BLaER1 treated with 17β-estradiol and CSF1 and Interleukin-3, amounts not matched to agents 10 nM and 100 nM (cell line): ENCODE data around the gene ITGB3.
"Not testable (repeated sequence)": the region's sequence is repeated elsewhere in the genome, so short reads cannot be mapped to it uniquely, and the experiment has no call there.

ENCODE experiments used
- H3K27ac ChIP-seq, 11 experiments: shearing (Covaris generic); formaldehyde crosslinking; 2 replicates each; pipeline ENCODE4 v1.8.1; 2022
- H3K27me3 ChIP-seq, 11 experiments: shearing (Covaris generic); formaldehyde crosslinking; 2 replicates each; pipeline ENCODE4 v1.8.1; 2022
- H3K36me3 ChIP-seq, 11 experiments: shearing (Covaris generic); formaldehyde crosslinking; 2 replicates each; pipeline ENCODE4 v1.8.1; 2022
- H3K4me1 ChIP-seq, 10 experiments: shearing (Covaris generic); formaldehyde crosslinking; 2 replicates each; pipeline ENCODE4 v1.8.1; 2022
- H3K4me2 ChIP-seq, 11 experiments: shearing (Covaris generic); formaldehyde crosslinking; 2 replicates each; pipeline ENCODE4 v1.8.1; 2022
- H3K4me3 ChIP-seq, 10 experiments: shearing (Covaris generic); formaldehyde crosslinking; 2 replicates each; pipeline ENCODE4 v1.8.1; 2022
- H3K9ac ChIP-seq, 11 experiments: shearing (Covaris generic); formaldehyde crosslinking; 2 replicates each; pipeline ENCODE4 v1.8.1; 2022
- H3K9me3 ChIP-seq, 11 experiments: shearing (Covaris generic); formaldehyde crosslinking; replicated peaks in 1 of 11; 2 replicates each; pipeline ENCODE4 v1.8.1; 2022
- H4K20me1 ChIP-seq, 11 experiments: shearing (Covaris generic); formaldehyde crosslinking; 2 replicates each; pipeline ENCODE4 v1.8.1; 2022
- Cebpa-rat ChIP-seq, 11 experiments: shearing (Covaris generic); IDR thresholded peaks; 2 replicates each; pipeline ENCODE4 v1.8.1; 2022

Gene ITGB3

GRCh38 chr17:47219621-47220475 is 33.8 kb upstream of the ITGB3 start:
- Histone ChIP-seq H3K27me3 (peaks cover 0 to 40% (median 0%) of the 10 kb centered on the region in 11 experiments; a peak in 7 of 22 replicates), H3K4me2 (peak overlapping the region; percentile 17 to 92 (median 77)), H3K9ac (peak overlapping the region in 3 of 11 experiments; percentile 6 to 26 (median 22); a peak in 2 of 22 replicates), H3K9me3 (peaks cover 9 to 30% (median 24%) of the 10 kb centered on the region in 11 experiments), H3K36me3 (peaks cover 0 to 5% (median 0%) of the 10 kb centered on the region in 11 experiments; a peak in 2 of 22 replicates), H3K4me3 (no peak overlapping the region), H3K4me1 (peaks cover 38 to 57% (median 51%) of the 10 kb centered on the region in 10 experiments), H3K27ac (peak overlapping the region in 2 of 11 experiments; percentile 2 to 12; a peak in 3 of 22 replicates), H4K20me1 (peaks cover 0 to 18% (median 0%) of the 10 kb centered on the region in 11 experiments; a peak in 4 of 22 replicates)
- no peak for TF ChIP-seq Cebpa-rat (IDR thresholded peaks at IDR 0.05)

GRCh38 chr17:47220531-47220999 is 33.1 kb upstream of the ITGB3 start:
- Histone ChIP-seq H3K27me3 (peaks cover 0 to 40% (median 0%) of the 10 kb centered on the region in 11 experiments; a peak in 7 of 22 replicates), H3K9me3 (peaks cover 9 to 32% (median 26%) of the 10 kb centered on the region in 11 experiments), H3K9ac (peak overlapping the region in 3 of 11 experiments; percentile 6 to 26 (median 22); a peak in 3 of 22 replicates), H4K20me1 (peaks cover 0 to 18% (median 0%) of the 10 kb centered on the region in 11 experiments; a peak in 4 of 22 replicates), H3K27ac (peak overlapping the region in 1 of 11 experiments; percentile 2; a peak in 3 of 22 replicates), H3K36me3 (peaks cover 0 to 5% (median 0%) of the 10 kb centered on the region in 11 experiments; a peak in 2 of 22 replicates), H3K4me2 (peak overlapping the region in 10 of 11 experiments; percentile 13 to 92 (median 82); a peak in 18 of 22 replicates), H3K4me1 (peaks cover 46 to 64% (median 55%) of the 10 kb centered on the region in 10 experiments), H3K4me3 (no peak overlapping the region)
- no peak for TF ChIP-seq Cebpa-rat (IDR thresholded peaks at IDR 0.05)

- Histone ChIP-seq H4K20me1 (peaks cover 0 to 18% (median 0%) of the 10 kb centered on the region in 11 experiments; a peak in 4 of 22 replicates), H3K27ac (0 out of 22 replicates have a peak overlapping the region, but pooled peaks of 2 of the 11 experiments have one; percentile 0 to 2), H3K9ac (peak overlapping the region in 1 of 11 experiments; percentile 27; a peak in 1 of 22 replicates), H3K4me1 (peaks cover 51 to 66% (median 59%) of the 10 kb centered on the region in 10 experiments), H3K27me3 (peaks cover 0 to 40% (median 0%) of the 10 kb centered on the region in 11 experiments; a peak in 7 of 22 replicates), H3K36me3 (peaks cover 0 to 5% (median 0%) of the 10 kb centered on the region in 11 experiments; a peak in 2 of 22 replicates), H3K4me2 (peak overlapping the region in 9 of 11 experiments; percentile 59 to 92 (median 87); a peak in 18 of 22 replicates), H3K4me3 (no peak overlapping the region), H3K9me3 (peaks cover 9 to 32% (median 26%) of the 10 kb centered on the region in 11 experiments)
- TF ChIP-seq Cebpa-rat (IDR thresholded peaks at IDR 0.05), result no peak
Measured at GRCh38 chr17:47221154-47221553, 32.5 kb upstream of the ITGB3 start.

GRCh38 chr17:47222047-47222446 is 31.6 kb upstream of the ITGB3 start:
- H3K4me3 ChIP-seq, result no peak overlapping the region
- peak overlapping the region in 7 of 11 experiments; percentile 76 to 92 (median 87); a peak in 10 of 22 replicates for H3K4me2 ChIP-seq
- peaks cover 0 to 5% (median 0%) of the 10 kb centered on the region in 11 experiments; a peak in 2 of 22 replicates for H3K36me3 ChIP-seq
- peaks cover 0 to 40% (median 0%) of the 10 kb centered on the region in 11 experiments; a peak in 7 of 22 replicates for H3K27me3 ChIP-seq
- H3K9me3 ChIP-seq, result peaks cover 9 to 32% (median 26%) of the 10 kb centered on the region in 11 experiments
- H3K9ac ChIP-seq, result no peak overlapping the region
- peaks cover 0 to 18% (median 0%) of the 10 kb centered on the region in 11 experiments; a peak in 4 of 22 replicates for H4K20me1 ChIP-seq
- H3K4me1 ChIP-seq, result peaks cover 47 to 69% (median 59%) of the 10 kb centered on the region in 10 experiments
- H3K27ac ChIP-seq, result no peak overlapping the region
- TF ChIP-seq Cebpa-rat (IDR thresholded peaks at IDR 0.05), result no peak

- Histone ChIP-seq H3K27ac (no peak overlapping the region), H3K4me3 (no peak overlapping the region), H3K27me3 (peaks cover 0 to 39% (median 0%) of the 10 kb centered on the region in 11 experiments; a peak in 7 of 22 replicates), H3K4me2 (peak overlapping the region in 5 of 11 experiments; percentile 9 to 44 (median 22); a peak in 9 of 22 replicates), H3K9me3 (peaks cover 9 to 32% (median 26%) of the 10 kb centered on the region in 11 experiments), H4K20me1 (peaks cover 0 to 18% (median 0%) of the 10 kb centered on the region in 11 experiments; a peak in 4 of 22 replicates), H3K9ac (no peak overlapping the region), H3K36me3 (peaks cover 0 to 5% (median 0%) of the 10 kb centered on the region in 11 experiments; a peak in 2 of 22 replicates), H3K4me1 (peaks cover 37 to 69% (median 52%) of the 10 kb centered on the region in 10 experiments)
- TF ChIP-seq Cebpa-rat (IDR thresholded peaks at IDR 0.05), result no peak
Measured at GRCh38 chr17:47223007-47223406, 30.6 kb upstream of the ITGB3 start.

GRCh38 chr17:47223460-47223859 is 30.2 kb upstream of the ITGB3 start:
- H3K4me2 ChIP-seq, result peak overlapping the region in 5 of 11 experiments; percentile 9 to 44 (median 22); a peak in 9 of 22 replicates

GRCh38 chr17:47224077-47224476 is 29.6 kb upstream of the ITGB3 start:
- H3K4me2 ChIP-seq, result peak overlapping the region in 2 of 11 experiments; percentile 63 to 66; a peak in 1 of 22 replicates
- H3K36me3 ChIP-seq, result not testable (repeated sequence)

More at GRCh38 chr17:47223460-47223859, 30.2 kb upstream of the ITGB3 start:
- peaks cover 9 to 32% (median 26%) of the 10 kb centered on the region in 11 experiments for H3K9me3 ChIP-seq
- H3K4me3 ChIP-seq, result no peak overlapping the region
- peaks cover 0 to 35% (median 0%) of the 10 kb centered on the region in 11 experiments; a peak in 7 of 22 replicates for H3K27me3 ChIP-seq
- H3K36me3 ChIP-seq, result peaks cover 0 to 5% (median 0%) of the 10 kb centered on the region in 11 experiments; a peak in 2 of 22 replicates
- peaks cover 0 to 17% (median 0%) of the 10 kb centered on the region in 11 experiments; a peak in 4 of 22 replicates for H4K20me1 ChIP-seq
- TF ChIP-seq Cebpa-rat (IDR thresholded peaks at IDR 0.05), result no peak
- peaks cover 33 to 65% (median 47%) of the 10 kb centered on the region in 10 experiments for H3K4me1 ChIP-seq
- no peak overlapping the region for H3K27ac ChIP-seq
- no peak overlapping the region for H3K9ac ChIP-seq

GRCh38 chr17:47224966-47225365 is 28.7 kb upstream of the ITGB3 start:
- peaks cover 0 to 4% (median 0%) of the 10 kb centered on the region in 11 experiments; a peak in 2 of 22 replicates for H4K20me1 ChIP-seq
- no peak overlapping the region for H3K4me3 ChIP-seq
- peaks cover 0 to 5% (median 0%) of the 10 kb centered on the region in 11 experiments; a peak in 2 of 22 replicates for H3K36me3 ChIP-seq
- H3K9me3 ChIP-seq, result peaks cover 9 to 32% (median 26%) of the 10 kb centered on the region in 11 experiments
- peaks cover 26 to 57% (median 38%) of the 10 kb centered on the region in 10 experiments for H3K4me1 ChIP-seq
- H3K27me3 ChIP-seq, result peaks cover 0 to 22% (median 0%) of the 10 kb centered on the region in 11 experiments; a peak in 7 of 22 replicates
- no peak for TF ChIP-seq Cebpa-rat (IDR thresholded peaks at IDR 0.05)
- H3K4me2 ChIP-seq, result peak overlapping the region in 7 of 11 experiments; percentile 7 to 70 (median 52); a peak in 12 of 22 replicates
- H3K27ac ChIP-seq, result peak overlapping the region in 4 of 11 experiments; percentile 18 to 66 (median 54); a peak in 7 of 22 replicates
- H3K9ac ChIP-seq, result peak overlapping the region in 3 of 11 experiments; percentile 22 to 49 (median 31); a peak in 4 of 22 replicates

More at GRCh38 chr17:47224077-47224476, 29.6 kb upstream of the ITGB3 start:
- Histone ChIP-seq H3K27me3 (peaks cover 0 to 28% (median 0%) of the 10 kb centered on the region in 11 experiments; a peak in 7 of 22 replicates), H4K20me1 (peaks cover 0 to 11% (median 0%) of the 10 kb centered on the region in 11 experiments; a peak in 3 of 22 replicates), H3K9me3 (peaks cover 9 to 32% (median 26%) of the 10 kb centered on the region in 11 experiments), H3K4me1 (peaks cover 27 to 59% (median 41%) of the 10 kb centered on the region in 10 experiments)
- not testable (repeated sequence) for H3K4me3 ChIP-seq, H3K9ac ChIP-seq, H3K27ac ChIP-seq
